Sigmoid colon (tissue), 7 donors: ENCODE measurements around the gene MED31. TPM values are rescaled to one million over a fixed set of nuclear protein-coding genes. Genes with fewer than 3 reads are reported as not detected.
"Not testable (repeated sequence)": the region's sequence is repeated elsewhere in the genome, so short reads cannot be mapped to it uniquely, and the experiment has no call there.

ENCODE experiments used
- DNase-seq: peaks from one replicate; pipeline ENCODE4 v3.0.0-alpha.2; 2019
- H3K27ac ChIP-seq, 4 donors: fragments of 200-600 bp; sonication (generic); one replicate each; pipeline ENCODE4 v1.5.1; 2016 to 2019; ENCODE audit warnings: mild to moderate bottlenecking in 1 of 4
- H3K27me3 ChIP-seq, 3 donors: fragments of 200-600 bp; sonication (generic); one replicate each; pipeline ENCODE4 v1.5.1; 2019; ENCODE audit warnings: mild to moderate bottlenecking in 1 of 3
- H3K36me3 ChIP-seq, 4 donors: fragments of 200-600 bp; sonication (generic); one replicate each; pipeline ENCODE4 v1.5.1; 2016 to 2019
- H3K4me1 ChIP-seq, 4 donors: fragments of 200-600 bp; sonication (generic); one replicate each; pipeline ENCODE4 v1.5.1; 2017 to 2019
- H3K4me3 ChIP-seq, 4 donors: fragments of 200-600 bp; sonication (generic); one replicate each; pipeline ENCODE4 v1.5.1; 2017 to 2019; ENCODE audit warnings: mild to moderate bottlenecking in 2 of 4, moderate library complexity in 1 of 4
- H3K9me3 ChIP-seq, 4 donors: fragments of 200-600 bp in 3 of 4; sonication (generic) in 3 of 4; one replicate each; pipeline versions ENCODE4 v1.5.1 to v1.6.1; 2013 to 2019
- CTCF ChIP-seq, 4 experiments: fragments of 450-650 bp in 3 of 4; fragments of 200-600 bp in 1 of 4; IDR thresholded peaks; one replicate each; pipeline ENCODE4 v1.5.1; 2016 to 2019; ENCODE audit warnings: antibody characterized with exemption in 4 of 4, mild to moderate bottlenecking in 3 of 4, moderate library complexity in 2 of 4
- EP300 ChIP-seq, 4 donors: sonication (generic); formaldehyde crosslinking; IDR thresholded peaks; one replicate each; pipeline ENCODE4 v1.6.1; 2017; ENCODE audit warnings: antibody characterized with exemption in 4 of 4
- POLR2A ChIP-seq, 2 donors: fragments of 450-650 bp; IDR thresholded peaks; one replicate each; pipeline ENCODE4 v1.6.1; 2016; ENCODE audit warnings: antibody characterized with exemption in 2 of 2, mild to moderate bottlenecking in 2 of 2, moderate library complexity in 2 of 2
- POLR2AphosphoS5 ChIP-seq, 4 donors: sonication (generic); formaldehyde crosslinking; IDR thresholded peaks; one replicate each; pipeline ENCODE4 v1.6.1; 2017; ENCODE audit warnings: antibody characterized with exemption in 4 of 4
- WGBS, 2 donors: extraction: QIAGEN DNeasy Blood & Tissue Kit; methylation state at CpG; one replicate each; pipeline ENCODE4 v1.1.7; 2013; 5-methylcytosine and 5-hydroxymethylcytosine counted together
- intact Hi-C: fragments of 100-400 bp; cut with DNase I; formaldehyde crosslinking; loops from one replicate; pipeline ENCODE4 v1.15.1; 2023
- polyA plus RNA-seq, 3 donors: library from polyadenylated mRNA; stranded (reverse); fragments of 200-250 nt; gene quantifications; one replicate each; pipeline ENCODE4 v1.2.3, GENCODE V29; 2013
- total RNA-seq, 4 donors: library from RNA; depleted of rRNA; stranded (reverse); fragments of >200 nt; gene quantifications; one replicate each; pipeline ENCODE4 v1.1.0, GENCODE V29; 2016
- donor health status: healthy with polysubstance abuse.
- donor health status: Bipolar disorder and iron deficiency.
- donor health status: healthy.

MED31 gene
- total and polyA plus RNA-seq, 7 donors = 2.0 to 24.0 (median 8.6) TPM

GRCh38 chr17:6661464-6661848, 10.1 kb upstream of the MED31 start:
- 64 to 65% methylated on average over 2 of the region's 2 CpGs for WGBS, 2 donors
- no peak for TF ChIP-seq POLR2A (IDR thresholded peaks at IDR 0.05)
- no peak for TF ChIP-seq CTCF (IDR thresholded peaks at IDR 0.05)
- TF ChIP-seq EP300 (IDR thresholded peaks at IDR 0.05) = no peak
- no peak for TF ChIP-seq POLR2AphosphoS5 (IDR thresholded peaks at IDR 0.05)
- no peak overlapping the region for H3K27ac ChIP-seq
- no peak overlapping the region for H3K4me3 ChIP-seq
- DNase-seq = no peak
- intact Hi-C loops = no loop called here
- no peaks in the 10 kb centered on the region for H3K4me1 ChIP-seq
- H3K9me3 ChIP-seq = no peaks in the 10 kb centered on the region
- peaks cover 0 to 43% (median 10%) of the 10 kb centered on the region in 3 donors for H3K27me3 ChIP-seq
- H3K36me3 ChIP-seq = no peaks in the 10 kb centered on the region

DNA sequence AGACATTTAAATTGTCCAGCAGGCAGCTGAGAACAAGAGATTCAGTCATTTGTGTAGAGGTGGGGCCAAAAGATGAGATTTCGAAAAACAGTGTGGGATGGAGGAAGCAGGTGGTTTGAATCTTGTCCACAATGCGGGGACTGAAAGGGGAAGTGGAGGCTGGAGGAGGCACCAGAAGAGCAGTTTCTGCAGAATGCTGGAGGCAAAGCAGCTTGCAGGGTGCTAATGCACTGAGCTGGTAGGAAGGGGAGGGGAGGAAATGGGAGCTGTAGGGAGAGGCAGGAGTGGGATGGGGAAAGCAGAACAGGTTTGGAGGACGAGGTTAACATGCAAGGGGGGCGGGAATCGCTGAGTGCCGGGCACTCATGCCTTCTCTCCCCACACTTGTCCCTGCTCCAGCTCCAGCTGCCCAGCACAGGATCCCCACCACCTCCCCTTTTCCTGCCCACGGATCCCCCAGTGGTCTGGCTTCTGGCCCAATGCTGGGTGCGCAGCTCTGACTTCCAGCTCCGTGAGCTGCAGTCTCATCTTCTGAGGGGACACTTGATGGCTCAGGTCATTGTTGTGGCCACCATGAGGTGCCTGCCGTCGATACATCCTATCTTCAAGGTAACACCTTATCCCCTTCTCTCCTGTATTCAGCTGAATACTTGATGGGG, 9.5 kb upstream of the MED31 start:
- peaks cover 0 to 46% (median 10%) of the 10 kb centered on the region in 3 donors for H3K27me3 ChIP-seq
- WGBS, 2 donors = 35 to 68% methylated on average over 11 of the region's 11 CpGs

DNA sequence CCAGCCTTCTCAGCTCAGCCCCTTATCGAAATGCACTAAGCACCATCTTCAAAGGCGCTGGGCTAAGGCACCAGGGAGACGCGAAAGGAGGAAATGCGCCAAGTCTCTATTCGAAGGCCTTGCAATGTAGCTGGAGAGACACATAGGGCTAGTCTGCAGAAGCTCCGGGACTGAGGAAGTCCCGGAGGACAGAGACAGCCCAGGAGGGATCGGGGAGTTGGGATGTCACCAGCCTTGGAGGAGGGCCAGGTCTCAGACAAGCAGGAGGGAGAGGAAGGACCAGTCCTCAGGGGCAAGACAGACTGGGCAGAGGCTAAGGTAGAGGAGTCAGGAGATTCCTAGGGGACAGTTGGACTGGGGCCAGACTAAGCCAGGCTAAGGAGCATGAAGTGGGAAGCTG, 8.7 kb upstream of the MED31 start:
- Histone ChIP-seq H3K27me3 (peaks cover 3 to 52% (median 16%) of the 10 kb centered on the region in 3 donors), H3K36me3 (no peaks in the 10 kb centered on the region), H3K4me1 (peaks cover 0 to 4% (median 0%) of the 10 kb centered on the region in 4 donors), H3K4me3 (no peak overlapping the region), H3K27ac (no peak overlapping the region), H3K9me3 (no peaks in the 10 kb centered on the region)
- no peak for DNase-seq
- intact Hi-C loops = no loop called here
- WGBS, 2 donors = 84 to 89% methylated on average over 9 of the region's 9 CpGs
- TF ChIP-seq CTCF (IDR thresholded peaks at IDR 0.05) (no peak), EP300 (IDR thresholded peaks at IDR 0.05) (no peak), POLR2AphosphoS5 (IDR thresholded peaks at IDR 0.05) (no peak), POLR2A (IDR thresholded peaks at IDR 0.05) (no peak)

More for the DNA sequence above, 9.5 kb upstream of the MED31 start:
- Histone ChIP-seq H3K4me3 (no peak overlapping the region), H3K4me1 (no peaks in the 10 kb centered on the region), H3K9me3 (no peaks in the 10 kb centered on the region), H3K27ac (no peak overlapping the region), H3K36me3 (no peaks in the 10 kb centered on the region)
- intact Hi-C loops = no loop called here
- no peak for DNase-seq
- TF ChIP-seq EP300 (IDR thresholded peaks at IDR 0.05) = no peak
- TF ChIP-seq POLR2AphosphoS5 (IDR thresholded peaks at IDR 0.05) = no peak
- TF ChIP-seq CTCF (IDR thresholded peaks at IDR 0.05) = no peak
- no peak for TF ChIP-seq POLR2A (IDR thresholded peaks at IDR 0.05)

DNA sequence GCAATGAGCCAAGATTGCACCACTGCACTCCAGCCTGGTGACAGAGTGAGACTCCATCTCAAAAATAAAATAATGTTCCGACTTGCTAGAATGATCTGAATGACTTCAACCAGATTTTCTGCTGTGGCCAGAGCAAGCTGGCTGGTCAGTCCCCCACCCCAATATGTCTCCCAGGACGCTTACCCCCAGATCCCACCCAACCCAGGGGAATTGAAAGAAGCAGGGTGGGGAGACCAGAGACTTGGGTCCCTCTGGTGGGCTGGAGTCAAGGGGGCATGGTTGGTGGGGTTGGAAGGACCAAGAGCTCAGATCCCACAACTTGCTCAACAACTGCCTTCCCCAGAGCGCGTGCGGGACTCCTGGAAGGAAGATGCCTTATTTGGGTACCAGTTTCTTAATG, 7.0 kb upstream of the MED31 start:
- WGBS, 2 donors = 95 to 98% methylated on average over 2 of the region's 5 CpGs
- H3K4me3 ChIP-seq, H3K9me3 ChIP-seq, H3K27ac ChIP-seq, H3K36me3 ChIP-seq, DNase-seq, intact Hi-C loops: not testable (repeated sequence)
- peaks cover 0 to 11% (median 2%) of the 10 kb centered on the region in 4 donors for H3K4me1 ChIP-seq
- H3K27me3 ChIP-seq = peaks cover 8 to 68% (median 19%) of the 10 kb centered on the region in 3 donors

- intact Hi-C loops = no loop called here
- Histone ChIP-seq H3K27me3 (peaks cover 8 to 75% (median 19%) of the 10 kb centered on the region in 3 donors), H3K36me3 (no peaks in the 10 kb centered on the region), H3K27ac (no peak overlapping the region), H3K4me3 (no peak overlapping the region), H3K4me1 (peaks cover 0 to 17% (median 3%) of the 10 kb centered on the region in 4 donors), H3K9me3 (no peaks in the 10 kb centered on the region)
- TF ChIP-seq POLR2A (IDR thresholded peaks at IDR 0.05) (no peak), CTCF (IDR thresholded peaks at IDR 0.05) (no peak), POLR2AphosphoS5 (IDR thresholded peaks at IDR 0.05) (no peak), EP300 (IDR thresholded peaks at IDR 0.05) (no peak)
- no peak for DNase-seq
- WGBS, 2 donors = 70 to 80% methylated on average over 18 of the region's 18 CpGs
These were observed 6.4 kb upstream of the MED31 start for GRCh38 chr17:6657633-6658287.

GRCh38 chr17:6656797-6657632, 5.6 kb upstream of the MED31 start:
- intact Hi-C loops, H3K4me3 ChIP-seq, H3K36me3 ChIP-seq, H3K9me3 ChIP-seq, H3K27ac ChIP-seq, DNase-seq: not testable (repeated sequence)
- 5 to 6% methylated on average over 53 to 54 of the region's 55 CpGs for WGBS, 2 donors
- peaks cover 0 to 24% (median 10%) of the 10 kb centered on the region in 4 donors for H3K4me1 ChIP-seq
- peaks cover 8 to 74% (median 19%) of the 10 kb centered on the region in 3 donors for H3K27me3 ChIP-seq

- DNase-seq, H3K4me3 ChIP-seq, H3K36me3 ChIP-seq, H3K9me3 ChIP-seq, H3K27ac ChIP-seq, intact Hi-C loops: not testable (repeated sequence)
- WGBS, 2 donors = 5 to 6% methylated on average over 26 to 37 of the region's 41 CpGs
- H3K27me3 ChIP-seq = peaks cover 8 to 68% (median 19%) of the 10 kb centered on the region in 3 donors
- peaks cover 0 to 30% (median 14%) of the 10 kb centered on the region in 4 donors for H3K4me1 ChIP-seq
These were observed 4.4 kb upstream of the MED31 start for GRCh38 chr17:6655732-6656361.
